ENCODE measurements around the gene RMND1. TPM values are rescaled to one million over a fixed set of nuclear protein-coding genes. Genes with fewer than 3 reads are reported as not detected.
"Not testable (repeated sequence)": the region's sequence is repeated elsewhere in the genome, so short reads cannot be mapped to it uniquely, and the experiment has no call there.

Gene RMND1
- total and polyA plus RNA-seq, 12 donors: 10.9 to 25.2 (median 14.7) TPM

- intact Hi-C loops (cut with DNase I): loop anchor here in 5 of 10 donors (2.0 to 5.0 kb wide), 2 partner anchors 61 to 62 kb away; partner anchors contain the start of gene ZBTB2 (in 5 of the 5)
- peak in 4 of 8 donors; percentile 8 to 58 (median 22) for ATAC-seq
Measured at GRCh38 chr6:151452750-151453427, 963 bp upstream of the RMND1 start.

DNA sequence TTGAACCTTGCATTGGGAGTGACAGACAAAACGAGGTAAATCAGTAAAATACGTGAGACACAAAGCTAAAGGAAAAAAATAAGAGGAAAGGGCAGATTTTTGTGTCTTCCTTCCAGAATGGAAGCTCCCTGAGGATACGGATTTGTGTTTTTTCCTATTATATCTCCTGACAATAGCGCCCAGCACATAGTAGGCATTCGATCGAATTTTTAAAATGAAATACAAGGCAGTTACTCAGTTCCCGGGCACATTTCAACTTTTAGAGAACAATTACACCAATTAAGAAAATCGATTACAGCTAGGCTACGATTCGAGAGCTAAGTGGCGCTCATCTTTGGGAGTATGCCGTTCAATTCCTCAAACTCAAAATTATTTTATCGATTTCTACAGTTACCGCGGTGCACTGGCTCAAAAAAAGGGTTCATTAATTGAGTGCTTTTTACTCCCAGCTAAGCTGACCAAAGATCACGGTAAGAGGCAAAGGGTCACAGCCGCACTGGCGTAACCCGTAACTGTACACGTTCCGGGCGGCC lies 443 bp downstream of the RMND1 start:
- DNase-seq: no peak
- TF ChIP-seq, protein P1, sequence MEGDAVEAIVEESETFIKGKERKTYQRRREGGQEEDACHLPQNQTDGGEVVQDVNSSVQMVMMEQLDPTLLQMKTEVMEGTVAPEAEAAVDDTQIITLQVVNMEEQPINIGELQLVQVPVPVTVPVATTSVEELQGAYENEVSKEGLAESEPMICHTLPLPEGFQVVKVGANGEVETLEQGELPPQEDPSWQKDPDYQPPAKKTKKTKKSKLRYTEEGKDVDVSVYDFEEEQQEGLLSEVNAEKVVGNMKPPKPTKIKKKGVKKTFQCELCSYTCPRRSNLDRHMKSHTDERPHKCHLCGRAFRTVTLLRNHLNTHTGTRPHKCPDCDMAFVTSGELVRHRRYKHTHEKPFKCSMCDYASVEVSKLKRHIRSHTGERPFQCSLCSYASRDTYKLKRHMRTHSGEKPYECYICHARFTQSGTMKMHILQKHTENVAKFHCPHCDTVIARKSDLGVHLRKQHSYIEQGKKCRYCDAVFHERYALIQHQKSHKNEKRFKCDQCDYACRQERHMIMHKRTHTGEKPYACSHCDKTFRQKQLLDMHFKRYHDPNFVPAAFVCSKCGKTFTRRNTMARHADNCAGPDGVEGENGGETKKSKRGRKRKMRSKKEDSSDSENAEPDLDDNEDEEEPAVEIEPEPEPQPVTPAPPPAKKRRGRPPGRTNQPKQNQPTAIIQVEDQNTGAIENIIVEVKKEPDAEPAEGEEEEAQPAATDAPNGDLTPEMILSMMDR (IDR thresholded peaks at IDR 0.05): no peak
- no peak for ATAC-seq
- Histone ChIP-seq H3K36me3 (peaks cover 0 to 15% (median 0%) of the 10 kb centered on the region in 9 donors), H3K4me3 (peak overlapping the region; percentile 66 to 97 (median 84)), H3K27me3 (no peaks in the 10 kb centered on the region), H3K27ac (peak overlapping the region; percentile 64 to 97 (median 94)), H3K4me1 (peaks cover 0 to 36% (median 28%) of the 10 kb centered on the region in 9 donors), H3K9me3 (no peaks in the 10 kb centered on the region)
- intact Hi-C loops (cut with DNase I): loop anchor here in 3 of 10 donors (5.0 kb wide), 1 partner anchor 59 kb away; the partner anchor contains the start of gene ZBTB2 (in 3 of the 3)
- WGBS, 2 donors: 1% methylated on average over 22 of the region's 22 CpGs

More at GRCh38 chr6:151452750-151453427, 963 bp upstream of the RMND1 start:
- H3K9me3 ChIP-seq: no peaks in the 10 kb centered on the region
- H3K4me3 ChIP-seq: peak overlapping the region; percentile 69 to 97 (median 84)
- H3K27ac ChIP-seq: peak overlapping the region; percentile 83 to 97 (median 94)
- H3K36me3 ChIP-seq: peaks cover 0 to 25% (median 0%) of the 10 kb centered on the region in 9 donors
- no peaks in the 10 kb centered on the region for H3K27me3 ChIP-seq
- peak; percentile 25 to 53 for DNase-seq
- 0% methylated on average over 24 of the region's 24 CpGs for WGBS, 2 donors
- peaks cover 0 to 29% (median 25%) of the 10 kb centered on the region in 9 donors for H3K4me1 ChIP-seq
- TF ChIP-seq, protein P1 (IDR thresholded peaks at IDR 0.05): no peak

GRCh38 chr6:151450928-151451327 lies 998 bp downstream of the RMND1 start:
- H3K27me3 ChIP-seq, H3K9me3 ChIP-seq, ATAC-seq, H3K36me3 ChIP-seq, DNase-seq: not testable (repeated sequence)
- Histone ChIP-seq H3K4me1 (peaks cover 0 to 42% (median 34%) of the 10 kb centered on the region in 9 donors), H3K4me3 (peak overlapping the region in 9 of 10 donors; percentile 69 to 97 (median 90)), H3K27ac (peak overlapping the region in 4 of 10 donors; percentile 93 to 95 (median 94))
- intact Hi-C loops (cut with DNase I): loop anchor here in 3 of 10 donors (5.0 kb wide), 1 partner anchor 59 kb away; the partner anchor contains the start of gene ZBTB2 (in 3 of the 3)
- 38 to 56% methylated on average over 5 to 6 of the region's 6 CpGs for WGBS, 2 donors

DNA sequence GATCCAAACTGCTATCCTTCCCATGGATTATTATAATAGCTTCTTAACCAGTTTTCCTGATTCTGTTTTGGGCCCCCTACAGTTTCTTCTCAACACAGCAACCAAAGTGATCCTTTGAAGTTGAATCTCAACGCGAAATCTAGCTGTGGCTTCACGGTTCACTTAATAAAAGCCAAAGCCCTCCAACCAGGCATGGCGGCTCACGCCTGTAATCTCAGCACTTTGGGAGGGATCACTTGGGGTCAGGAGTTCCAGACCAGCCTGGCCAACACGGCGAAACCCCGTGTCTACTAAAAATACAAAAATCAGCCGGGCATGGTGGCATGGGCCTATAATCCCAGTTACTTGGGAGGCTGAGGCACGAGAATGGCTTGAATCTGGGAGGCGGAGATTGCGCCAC lies 3.3 kb downstream of the RMND1 start:
- Histone ChIP-seq H3K27ac (no peak overlapping the region), H3K4me3 (no peak overlapping the region), H3K36me3 (peaks cover 0 to 16% (median 0%) of the 10 kb centered on the region in 9 donors), H3K4me1 (peaks cover 0 to 45% (median 29%) of the 10 kb centered on the region in 9 donors), H3K9me3 (no peaks in the 10 kb centered on the region), H3K27me3 (no peaks in the 10 kb centered on the region)
- DNase-seq (no peak), ATAC-seq (no peak)
- 96 to 97% methylated on average over 12 of the region's 12 CpGs for WGBS, 2 donors
- TF ChIP-seq, protein P1 (IDR thresholded peaks at IDR 0.05): no peak
- intact Hi-C loops (cut with DNase I): loop anchor here in 1 of 10 donors (10.0 kb wide), 1 partner anchor 676 kb away; no protein-coding TSS in a partner anchor
